ENCODE results near the gene USP21. TPM values are rescaled to one million over a fixed set of nuclear protein-coding genes. Genes with fewer than 3 reads are reported as not detected.

USP21 gene
- polyA plus RNA-seq, 1 experiment: 19.3 TPM

- ChIA-PET POLR2A (interaction anchor here (1.0 kb wide), 2 partner anchors 10 to 13 kb away, joined by 3 to 8 read pairs; no protein-coding TSS in a partner anchor), CTCF (interaction anchor here (0.6 to 2.1 kb wide), 18 partner anchors 9 to 223 kb away, joined by 3 to 10 read pairs (median 4); partner anchors contain the start of genes B4GALT3, CFAP126, DEDD and TOMM40L)
- Histone ChIP-seq H3K27me3 (ENCODE audit: control insufficient read depth, insufficient read depth, low read length) (no peaks in the 10 kb centered on the region), H3K36me3 (ENCODE audit: control insufficient read depth, insufficient read depth, low read length) (peaks cover 14% of the 10 kb centered on the region), H3K4me3 (ENCODE audit: low read depth, low read length) (peak within 1 kb of the TSS; percentile 81)
- peak; percentile 95 for DNase-seq (ENCODE audit: low read depth)
- peak; percentile 59 for TF ChIP-seq CTCF (IDR thresholded peaks at IDR 0.05; ENCODE audit: insufficient read depth, low read depth, low read length)
These were observed 6.7 kb downstream of the USP21 start, which contains the start of gene PPOX for GRCh38 chr1:161165742-161166668. Gene PPOX, plus strand, starts transcription at chr1:161166426. Its CDS starts 422 bp downstream, at chr1:161166848.

- no peak for DNase-seq (ENCODE audit: low read depth)
- H3K27me3 ChIP-seq (ENCODE audit: control insufficient read depth, insufficient read depth, low read length): no peaks in the 10 kb centered on the region
- TF ChIP-seq CTCF (IDR thresholded peaks at IDR 0.05; ENCODE audit: insufficient read depth, low read depth, low read length): no peak
- H3K4me3 ChIP-seq (ENCODE audit: low read depth, low read length): peak overlapping the region; percentile 81
- ChIA-PET CTCF (interaction anchor here (0.9 to 2.1 kb wide), 10 partner anchors 10 to 216 kb away, joined by 3 to 10 read pairs (median 4); partner anchors contain the start of genes B4GALT3, DEDD and TOMM40L), POLR2A (interaction anchor here (1.0 kb wide), 2 partner anchors 11 to 14 kb away, joined by 3 to 8 read pairs; no protein-coding TSS in a partner anchor)
- peaks cover 18% of the 10 kb centered on the region for H3K36me3 ChIP-seq (ENCODE audit: control insufficient read depth, insufficient read depth, low read length)
These were observed 7.6 kb downstream of the USP21 start for GRCh38 chr1:161166669-161167548.

- no peak for TF ChIP-seq CTCF (IDR thresholded peaks at IDR 0.05; ENCODE audit: insufficient read depth, low read depth, low read length)
- peaks cover 18% of the 10 kb centered on the region for H3K36me3 ChIP-seq (ENCODE audit: control insufficient read depth, insufficient read depth, low read length)
- CTCF ChIA-PET: interaction anchor here (1.1 kb wide), 1 partner anchor 11 kb away, joined by 3 read pairs; no protein-coding TSS in a partner anchor
- POLR2A ChIA-PET: no interaction called here
- no peak overlapping the region for H3K4me3 ChIP-seq (ENCODE audit: low read depth, low read length)
- DNase-seq (ENCODE audit: low read depth): no peak
- no peaks in the 10 kb centered on the region for H3K27me3 ChIP-seq (ENCODE audit: control insufficient read depth, insufficient read depth, low read length)
These were observed 9.6 kb downstream of the USP21 start for GRCh38 chr1:161168906-161169305.

GRCh38 chr1:161171191-161171590 is 11.9 kb downstream of the USP21 start:
- Histone ChIP-seq H3K4me3 (ENCODE audit: low read depth, low read length) (no peak overlapping the region), H3K27me3 (ENCODE audit: control insufficient read depth, insufficient read depth, low read length) (no peaks in the 10 kb centered on the region), H3K36me3 (ENCODE audit: control insufficient read depth, insufficient read depth, low read length) (peaks cover 20% of the 10 kb centered on the region)
- no peak for DNase-seq (ENCODE audit: low read depth)
- no peak; the same call in 1 of the 2 replicates for TF ChIP-seq CTCF (IDR thresholded peaks at IDR 0.05; ENCODE audit: insufficient read depth, low read depth, low read length)
- POLR2A ChIA-PET: no interaction called here
- CTCF ChIA-PET: no interaction called here
